CD4-positive, alpha-beta T cell treated with Interleukin-4 for 1 hour (primary cell): ENCODE measurements around the gene PIGS.

Source experiments
- DNase-seq, 2 donors: peaks; one replicate each; pipeline ENCODE4 v3.0.0-alpha.2; 2020 to 2022

The PIGS gene

GRCh38 chr17:28505986-28506665, 65.2 kb downstream of the PIGS start, which contains the start of gene FOXN1:
Gene FOXN1 (plus strand): TSS chr17:28506348. CDS start chr17:28523970, 17,622 bp downstream.
- DNase-seq = no peak

GRCh38 chr17:28503420-28503819, 67.9 kb downstream of the PIGS start:
- DNase-seq = no peak
